BE2C (cell line): ENCODE results near the gene ATXN7L3B. TPM values are rescaled to one million over a fixed set of nuclear protein-coding genes. Genes with fewer than 3 reads are reported as not detected.

Experiments
- DNase-seq: peaks from one replicate; pipeline ENCODE4 v3.0.0-alpha.2; 2020
- H3K27me3 ChIP-seq: fragments of 250-450 bp; sonication (Bioruptor Pico); 2 replicates; pipeline ENCODE4 v1.5.1; 2020; ENCODE audit warnings: mild to moderate bottlenecking
- H3K36me3 ChIP-seq: fragments of 250-450 bp; sonication (Bioruptor Pico); 2 replicates; pipeline ENCODE4 v1.5.1; 2020; ENCODE audit warnings: mild to moderate bottlenecking
- H3K4me1 ChIP-seq: fragments of 250-450 bp; sonication (Bioruptor Pico); 2 replicates; pipeline ENCODE4 v1.5.1; 2020
- H3K4me3 ChIP-seq: 2 replicates; pipeline ENCODE4 v1.5.1; 2011; ENCODE audit warnings: low read depth, low read length
- H3K9me3 ChIP-seq: fragments of 250-450 bp; sonication (Bioruptor Pico); 2 replicates; pipeline ENCODE4 v1.5.1; 2020
- CTCF ChIP-seq: IDR thresholded peaks from 2 replicates; pipeline ENCODE4 v1.5.1; 2012; ENCODE audit warnings: mild to moderate bottlenecking, low read depth, low read length
- polyA plus RNA-seq: library from polyadenylated mRNA; unstranded; fragments of >200 nt; gene quantifications from one replicate; pipeline ENCODE4 v1.2.1, GENCODE V29; 2012; ENCODE audit warnings: low read depth, missing spikeins; ENCODE audit not compliant: insufficient read length, insufficient read depth

The ATXN7L3B gene
- 45.0 TPM for polyA plus RNA-seq

- Histone ChIP-seq H3K27me3 (no peaks in the 10 kb centered on the region), H3K36me3 (peaks cover 24% of the 10 kb centered on the region), H3K4me1 (peaks cover 2% of the 10 kb centered on the region; the same call in 1 of the 2 replicates), H3K4me3 (peak within 1 kb of the TSS; percentile 94), H3K9me3 (no peaks in the 10 kb centered on the region)
- TF ChIP-seq CTCF: 0 out of 2 replicates have a peak, but pooled peaks have one; percentile 2
- peak; percentile 94 for DNase-seq
Observed at GRCh38 chr12:74537707-74538385, at the start of gene ATXN7L3B. Gene ATXN7L3B (plus strand): TSS chr12:74537835. CDS start chr12:74538113, 278 bp downstream.

GRCh38 chr12:74488134-74488533, 49.5 kb upstream of the ATXN7L3B start:
- no peaks in the 10 kb centered on the region for H3K27me3 ChIP-seq
- no peaks in the 10 kb centered on the region for H3K9me3 ChIP-seq
- H3K36me3 ChIP-seq: no peaks in the 10 kb centered on the region
- DNase-seq: no peak
- TF ChIP-seq CTCF: no peak
- no peaks in the 10 kb centered on the region for H3K4me1 ChIP-seq
- H3K4me3 ChIP-seq: no peak overlapping the region

- H3K9me3 ChIP-seq: no peaks in the 10 kb centered on the region
- H3K4me3 ChIP-seq: no peak overlapping the region
- TF ChIP-seq CTCF: no peak
- DNase-seq: no peak
- no peaks in the 10 kb centered on the region for H3K27me3 ChIP-seq
- H3K4me1 ChIP-seq: no peaks in the 10 kb centered on the region
- no peaks in the 10 kb centered on the region for H3K36me3 ChIP-seq
Observed at GRCh38 chr12:74489543-74489942, 48.1 kb upstream of the ATXN7L3B start.

- TF ChIP-seq CTCF: no peak
- no peak for DNase-seq
- H3K9me3 ChIP-seq: no peaks in the 10 kb centered on the region
- H3K4me1 ChIP-seq: no peaks in the 10 kb centered on the region
- no peaks in the 10 kb centered on the region for H3K36me3 ChIP-seq
- no peaks in the 10 kb centered on the region for H3K27me3 ChIP-seq
- no peak overlapping the region for H3K4me3 ChIP-seq
Observed at GRCh38 chr12:74490390-74491064, 47.1 kb upstream of the ATXN7L3B start.

GRCh38 chr12:74491374-74491773, 46.3 kb upstream of the ATXN7L3B start:
- no peak for DNase-seq
- no peaks in the 10 kb centered on the region for H3K36me3 ChIP-seq
- no peaks in the 10 kb centered on the region for H3K4me1 ChIP-seq

More at GRCh38 chr12:74491374-74491773, 46.3 kb upstream of the ATXN7L3B start:
- Histone ChIP-seq H3K9me3 (no peaks in the 10 kb centered on the region), H3K27me3 (no peaks in the 10 kb centered on the region), H3K4me3 (no peak overlapping the region)
- no peak for TF ChIP-seq CTCF
